Limb (tissue), 2 donors: ENCODE data around the gene KLF1.
"Not testable (repeated sequence)": the region's sequence is repeated elsewhere in the genome, so short reads cannot be mapped to it uniquely, and the experiment has no call there.

Source experiments
- DNase-seq, 2 donors: peaks; one replicate each; pipeline ENCODE4 v3.0.0-alpha.2; 2016; ENCODE audit errors: extremely low spot score in 2 of 2

KLF1 gene

DNA sequence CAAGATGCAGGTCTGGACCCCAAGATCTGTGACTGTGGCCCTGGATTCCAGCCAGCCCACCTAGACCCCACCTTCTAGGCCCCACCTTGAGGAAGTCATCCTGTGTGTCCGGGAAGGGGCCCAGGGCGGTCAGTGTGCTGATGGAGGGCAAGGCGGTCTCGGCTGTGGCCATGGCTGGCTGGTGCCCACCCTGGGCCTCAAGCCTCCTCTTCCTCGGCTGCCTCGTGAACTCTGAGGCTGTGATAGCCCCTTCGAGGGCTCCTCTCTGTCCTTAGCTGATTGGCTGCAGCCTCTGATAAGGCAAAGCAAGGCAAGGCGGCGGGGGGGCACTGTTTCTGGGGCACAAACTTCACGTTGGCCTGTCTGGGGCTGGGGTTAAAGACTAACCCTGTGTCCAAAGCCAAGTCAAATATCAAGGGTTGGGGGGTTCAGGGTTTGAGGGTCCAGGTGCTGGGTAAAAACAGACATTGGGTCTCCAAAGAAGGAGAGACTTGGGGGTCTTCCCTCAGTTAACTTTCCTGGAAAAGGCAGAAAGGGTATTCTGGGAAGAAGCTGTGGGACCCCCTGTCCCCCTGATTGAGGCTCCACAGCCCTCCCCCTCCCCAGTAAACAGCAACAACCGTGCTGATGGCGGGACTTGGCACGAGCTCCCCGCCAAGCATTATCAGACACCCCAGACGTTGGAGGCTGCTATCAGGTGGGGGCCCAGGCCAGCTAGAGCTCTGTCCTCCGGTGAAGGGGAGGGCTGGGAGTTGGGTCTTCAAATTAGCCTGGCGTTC, at the start of gene KLF1:
TSS of gene KLF1 (minus strand) at position 233 of the 779 bp plus-strand sequence. CDS start at position 172, 61 bp downstream.
- DNase-seq: no peak

DNA sequence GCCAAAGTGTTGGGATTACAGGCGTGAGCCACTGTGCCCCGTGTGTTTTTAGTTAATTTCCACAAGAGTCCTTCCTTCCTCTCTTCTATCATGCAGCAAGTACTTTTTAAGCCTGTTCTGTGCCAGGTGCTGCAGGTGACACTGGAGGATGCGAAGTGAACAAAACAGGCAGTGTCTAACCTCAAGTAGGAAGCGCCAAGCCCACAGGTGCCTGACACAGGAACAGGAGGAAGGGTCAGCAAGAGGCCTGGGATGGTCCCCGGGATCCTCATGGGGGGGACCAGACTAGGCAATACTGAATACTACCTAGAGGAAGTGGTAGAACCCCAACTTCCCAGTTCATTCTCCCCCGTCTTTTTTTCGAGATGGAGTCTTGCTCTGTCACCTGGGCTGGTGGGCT, 49.6 kb upstream of the KLF1 start:
- DNase-seq: no peak

DNA sequence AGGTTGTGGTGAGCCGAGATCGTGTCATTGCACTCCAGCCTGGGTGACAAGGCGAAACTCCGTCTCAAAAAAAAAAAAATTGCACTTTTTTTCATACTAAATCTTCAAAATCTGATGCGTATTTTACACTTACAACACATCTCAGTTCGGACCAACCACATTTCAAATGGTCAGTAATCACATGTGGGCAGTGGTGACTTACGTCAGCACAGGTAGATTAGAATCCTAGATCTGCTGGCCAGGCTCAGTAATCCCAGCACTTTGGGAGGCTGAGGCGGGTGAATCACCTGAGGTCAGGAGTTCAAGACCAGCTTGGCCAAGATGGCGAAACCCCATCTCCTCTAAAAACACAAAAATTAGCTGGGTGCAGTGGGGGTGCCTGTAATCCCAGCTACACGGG, 48.1 kb upstream of the KLF1 start:
- DNase-seq: no peak

GRCh38 chr19:12933287-12934072, 46.5 kb upstream of the KLF1 start, which contains the start of gene FARSA:
TSS of gene FARSA (minus strand) at chr19:12933711. CDS start at chr19:12933696, 15 bp downstream.
- DNase-seq: peak; percentile 86 to 94

GRCh38 chr19:12932392-12933286, 45.6 kb upstream of the KLF1 start:
- DNase-seq: no peak

DNA sequence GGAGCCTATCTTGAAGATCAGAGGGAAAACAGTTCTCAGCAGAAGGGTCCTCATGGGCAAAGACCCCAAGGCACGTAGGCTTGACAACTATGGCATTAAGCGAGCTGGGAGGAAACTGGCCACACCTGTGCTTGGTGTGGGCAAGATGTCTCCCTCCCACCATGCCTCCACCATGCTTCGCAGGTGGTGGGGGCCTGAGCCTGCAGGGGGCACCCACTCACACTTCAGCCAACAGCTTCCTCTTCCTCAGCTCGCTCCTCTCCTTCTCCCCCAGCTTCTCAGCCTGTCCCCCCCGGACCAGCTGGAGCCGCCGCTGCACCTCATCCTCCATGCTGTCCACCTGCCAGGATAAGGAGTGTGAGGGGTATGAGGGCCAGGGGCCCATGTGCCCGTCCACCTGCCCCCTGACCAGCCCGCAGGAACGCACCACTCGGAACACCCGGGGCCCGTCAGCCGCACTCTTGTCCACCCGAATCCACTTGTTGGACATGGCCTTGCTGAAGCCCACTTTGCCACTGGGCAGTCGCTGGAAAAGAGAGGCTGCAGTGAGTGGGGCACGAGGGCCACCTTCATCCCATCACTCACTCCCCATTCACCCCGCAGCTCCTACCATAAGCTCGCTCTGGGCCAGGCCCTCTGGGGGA, 43.1 kb upstream of the KLF1 start:
- DNase-seq: no peak

GRCh38 chr19:12924621-12925310, 37.8 kb upstream of the KLF1 start:
- DNase-seq: no peak

GRCh38 chr19:12922959-12923358, 36.0 kb upstream of the KLF1 start:
- DNase-seq: no peak

GRCh38 chr19:12921047-12921446, 34.0 kb upstream of the KLF1 start:
- DNase-seq: no peak

DNA sequence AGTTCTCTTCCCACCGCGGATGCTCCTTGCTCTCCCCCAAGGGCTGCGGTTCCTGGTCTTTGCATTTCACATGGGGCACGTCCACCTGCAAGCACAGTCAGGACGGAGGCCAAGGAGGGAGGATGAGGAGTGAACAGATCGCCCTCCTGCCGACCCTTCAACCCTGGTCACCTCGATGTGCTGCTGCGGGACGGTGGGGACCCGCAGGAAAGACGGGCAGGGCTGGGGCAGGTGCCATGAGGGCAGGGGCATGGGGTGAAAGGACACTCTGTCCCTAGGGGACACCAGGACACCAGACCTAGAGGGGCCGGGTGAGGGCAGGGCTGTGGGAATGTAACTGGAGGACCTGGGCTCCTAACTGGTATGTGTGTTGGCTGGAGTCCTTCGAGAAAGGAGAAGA, 31.3 kb upstream of the KLF1 start:
- no peak for DNase-seq

- DNase-seq: not testable (repeated sequence)
Measured at GRCh38 chr19:12915860-12916259, 28.9 kb upstream of the KLF1 start.

DNA sequence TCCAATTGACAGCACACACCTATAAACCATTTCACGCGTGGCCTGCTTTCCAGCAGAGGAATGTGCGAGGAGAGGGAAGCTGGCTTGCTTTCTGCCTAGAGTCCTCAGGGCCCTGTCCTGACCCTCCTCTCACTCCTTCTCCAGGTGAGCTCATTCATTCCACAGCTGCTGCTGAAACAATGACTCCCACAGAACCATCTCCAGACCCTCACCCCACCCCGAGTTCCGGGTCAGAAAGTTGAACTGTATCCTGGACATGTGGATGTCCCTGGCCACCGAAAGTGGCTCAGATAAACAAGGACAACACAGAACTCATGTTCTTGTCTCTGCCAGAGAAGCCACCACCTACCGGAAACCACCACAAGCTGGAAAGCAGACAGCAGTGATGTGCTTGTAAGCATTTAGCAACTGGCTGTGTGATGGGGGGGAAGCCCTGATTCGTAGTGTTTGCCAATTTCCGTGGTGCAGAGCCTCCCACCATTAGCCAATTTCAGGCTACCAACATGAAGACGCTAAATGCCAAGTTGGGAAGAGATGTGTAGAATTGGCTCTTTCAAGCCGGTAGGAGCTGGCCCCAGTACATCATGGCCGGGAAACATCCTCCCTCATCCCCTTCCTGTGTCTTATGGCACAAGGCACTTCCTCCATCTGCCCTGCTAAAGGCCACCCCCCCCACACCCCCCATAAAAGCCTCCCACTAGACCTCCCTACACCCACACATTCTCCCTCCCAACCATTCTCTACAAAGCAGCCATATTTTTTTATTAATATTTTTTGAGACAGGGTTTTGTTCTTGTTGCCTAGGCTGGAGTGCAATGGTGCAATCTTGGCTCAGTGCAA, 27.1 kb upstream of the KLF1 start:
- no peak for DNase-seq

GRCh38 chr19:12913011-12913561, 26.1 kb upstream of the KLF1 start:
- DNase-seq: peak; percentile 84 to 89

- no peak for DNase-seq
Measured at GRCh38 chr19:12912571-12912970, 25.6 kb upstream of the KLF1 start.

- no peak for DNase-seq
Measured at GRCh38 chr19:12907166-12907565, 20.2 kb upstream of the KLF1 start.

GRCh38 chr19:12899891-12900518, 13.0 kb upstream of the KLF1 start:
- DNase-seq: no peak

GRCh38 chr19:12896460-12896859, 9.5 kb upstream of the KLF1 start:
- no peak for DNase-seq

GRCh38 chr19:12893582-12893981, 6.6 kb upstream of the KLF1 start:
- no peak for DNase-seq

- DNase-seq: no peak
Measured at GRCh38 chr19:12891553-12892021, 4.6 kb upstream of the KLF1 start.
